HG03565 (cell line): ENCODE results near the gene AXIN2.

ENCODE experiments used
- ATAC-seq: cut with Tn5 transposase; IDR thresholded peaks from one replicate; pipeline ENCODE4 v1.9.1; 2021; ENCODE audit warnings: mild to moderate bottlenecking, moderate library complexity; ENCODE audit not compliant: unreplicated experiment

AXIN2 gene

GRCh38 chr17:65561452-65562205 lies at the start of gene AXIN2:
Gene AXIN2, minus strand, starts transcription at chr17:65561648. Its CDS starts 3,028 bp downstream, at chr17:65558620.
- peak; percentile 63 for ATAC-seq

DNA sequence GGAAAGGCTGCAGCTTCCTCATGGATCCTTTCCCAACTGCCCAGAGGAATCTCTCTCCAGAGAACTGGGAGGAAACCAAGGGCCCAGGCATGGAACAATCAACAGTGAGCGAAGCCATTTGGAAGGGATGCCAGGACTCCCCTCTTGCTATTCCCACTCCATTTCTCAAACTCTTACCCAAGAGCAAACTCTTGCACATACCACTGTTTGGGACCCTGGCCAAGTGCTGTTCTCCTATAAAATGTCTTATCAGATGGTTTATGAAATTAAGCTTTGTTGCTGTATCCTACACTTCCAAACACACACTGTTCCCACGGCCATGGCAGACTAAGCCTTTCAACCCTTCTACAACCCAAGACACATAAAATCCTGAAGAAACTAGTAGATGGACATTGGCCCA lies 48.3 kb upstream of the AXIN2 start:
- ATAC-seq: no peak

GRCh38 chr17:65609286-65609685 lies 47.8 kb upstream of the AXIN2 start:
- ATAC-seq: no peak

DNA sequence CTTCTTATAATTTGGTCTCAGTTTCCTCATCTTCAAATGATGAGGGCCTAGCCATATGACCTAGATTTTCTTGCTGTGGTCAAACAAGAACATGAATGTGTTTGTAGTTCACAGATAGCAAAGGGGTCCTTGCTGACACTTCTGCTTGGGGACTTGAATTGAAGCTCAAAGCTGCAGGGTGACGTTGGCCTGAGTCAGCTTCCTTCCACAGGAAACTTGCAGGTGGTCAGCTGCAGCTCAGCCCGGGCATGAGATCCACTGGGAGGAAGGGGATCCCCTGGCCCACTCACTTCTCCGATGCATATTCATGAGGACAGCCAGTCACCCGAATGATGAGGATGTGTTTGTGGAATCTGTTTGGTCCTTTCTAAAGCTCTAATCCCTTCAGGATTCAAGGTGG lies 42.6 kb upstream of the AXIN2 start:
- no peak for ATAC-seq

DNA sequence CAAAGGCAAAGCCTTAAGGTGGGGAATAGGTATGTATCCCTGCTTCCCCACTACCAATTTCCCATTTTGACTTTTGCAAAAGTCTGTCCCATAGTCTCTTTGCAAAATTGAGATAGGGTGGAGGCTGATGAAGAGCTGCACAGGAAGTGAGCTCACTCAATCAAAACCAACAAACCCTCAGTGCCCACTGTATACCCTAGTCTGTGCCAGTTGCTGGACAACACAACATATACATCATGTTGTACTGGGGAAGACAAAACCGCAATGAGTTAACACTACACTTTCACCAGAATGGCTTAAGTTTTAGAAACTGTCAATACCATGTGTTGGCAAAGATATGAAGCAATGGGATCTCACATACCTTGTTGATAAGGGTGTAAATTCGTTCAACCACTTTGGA lies 40.4 kb upstream of the AXIN2 start:
- ATAC-seq: no peak

DNA sequence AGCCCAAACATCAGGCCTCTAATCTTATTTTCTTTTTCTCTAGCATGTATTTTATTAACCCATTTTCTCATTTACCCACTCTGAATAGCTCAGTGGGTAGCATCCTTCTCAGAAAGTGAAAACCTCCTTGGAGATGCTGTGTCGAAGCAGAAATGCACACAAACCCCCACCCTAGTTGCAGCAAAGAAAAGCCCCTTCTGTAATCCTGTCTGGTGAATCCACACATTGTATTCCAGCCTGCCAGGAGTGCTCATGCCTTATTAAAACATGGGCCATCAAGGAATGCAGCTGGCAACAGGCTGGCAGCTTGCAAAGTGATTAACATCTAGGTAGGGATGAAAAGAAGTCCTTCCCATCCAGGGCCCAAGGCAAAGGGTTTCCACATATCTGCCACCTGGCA lies 39.7 kb upstream of the AXIN2 start:
- no peak for ATAC-seq

DNA sequence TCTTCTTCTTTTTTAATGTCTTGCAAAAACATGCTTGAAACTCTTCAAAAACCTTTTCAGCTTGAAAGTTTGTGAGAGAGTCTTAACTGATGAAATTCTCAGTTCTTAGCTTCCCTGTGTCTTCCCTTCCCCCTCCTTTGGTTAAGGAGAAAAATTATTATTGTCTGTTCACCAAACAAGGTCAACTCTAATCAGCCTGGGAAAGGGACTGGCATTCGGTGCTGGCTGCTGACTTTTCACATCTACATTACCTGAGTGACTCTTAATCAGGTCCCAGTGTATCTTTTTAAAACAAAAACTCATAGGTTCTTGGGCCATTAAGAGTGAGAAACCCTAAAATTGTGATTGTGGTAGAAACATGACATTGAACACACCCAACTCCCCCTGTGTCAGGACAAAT lies 39.1 kb upstream of the AXIN2 start:
- no peak for ATAC-seq

DNA sequence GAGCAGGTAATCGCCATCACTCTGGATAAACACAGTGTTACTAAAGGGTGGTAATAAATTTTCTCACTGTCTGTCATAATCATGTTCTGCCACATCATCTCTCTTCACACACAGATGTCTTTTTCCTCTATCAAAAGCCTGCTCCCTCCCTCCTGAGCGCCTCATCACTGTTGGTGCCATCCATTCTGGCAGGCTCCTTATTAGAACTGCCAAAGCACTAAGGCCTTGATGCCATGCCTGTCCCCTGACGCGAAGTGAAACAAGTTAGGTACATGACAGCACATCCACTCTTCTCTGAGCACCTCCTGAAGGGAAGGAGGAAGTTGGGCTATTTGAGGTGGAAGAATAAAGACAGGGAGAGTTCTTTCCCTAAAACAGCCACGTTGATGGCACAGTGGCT lies 38.2 kb upstream of the AXIN2 start:
- ATAC-seq: no peak

DNA sequence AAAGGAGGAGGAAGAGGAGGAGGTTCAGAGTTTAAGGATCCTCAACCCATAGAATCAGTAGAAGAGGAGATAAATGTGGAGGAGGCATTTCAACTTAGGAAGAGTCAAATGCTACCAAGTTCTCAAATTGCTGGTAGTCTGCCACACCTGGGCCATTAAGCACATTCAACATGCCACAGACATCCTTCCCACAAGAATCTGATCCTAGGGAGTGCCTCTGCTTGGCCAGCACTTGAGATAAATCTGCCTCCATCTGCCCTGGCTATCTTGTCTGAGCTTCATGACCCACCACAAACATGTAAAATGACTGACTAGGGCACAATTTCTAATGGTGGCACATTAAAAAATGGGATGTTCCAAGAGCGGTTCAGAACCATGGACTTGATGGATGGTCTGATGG lies 37.3 kb upstream of the AXIN2 start:
- no peak for ATAC-seq

DNA sequence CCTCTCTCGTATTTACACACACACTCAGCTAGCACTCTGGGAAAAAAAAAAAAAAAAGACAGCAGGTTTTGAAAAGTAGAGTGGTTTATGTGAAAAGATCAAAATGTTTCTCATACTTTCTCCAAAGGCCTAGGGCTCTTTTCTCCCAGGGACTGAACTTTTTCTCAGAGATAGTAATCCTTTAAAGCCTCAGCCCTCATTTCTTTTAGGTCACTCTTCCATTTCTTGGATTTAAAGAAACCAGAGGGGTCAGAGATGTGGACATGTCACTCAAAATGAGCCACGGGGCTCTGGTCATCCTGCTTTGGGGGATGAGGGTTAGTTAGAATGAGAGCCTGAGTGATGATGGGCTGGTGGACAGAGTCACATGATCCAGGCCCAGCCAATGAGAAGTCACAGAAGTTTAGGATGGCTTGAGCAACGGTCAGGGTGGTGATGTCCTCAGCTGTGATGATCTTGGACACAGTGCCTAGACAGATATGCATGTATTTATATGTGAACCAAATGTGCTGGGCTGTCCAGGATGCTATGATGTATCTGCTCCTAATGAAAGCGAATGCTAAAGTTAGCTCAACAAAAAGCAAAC lies 33.7 kb upstream of the AXIN2 start:
- ATAC-seq: no peak

DNA sequence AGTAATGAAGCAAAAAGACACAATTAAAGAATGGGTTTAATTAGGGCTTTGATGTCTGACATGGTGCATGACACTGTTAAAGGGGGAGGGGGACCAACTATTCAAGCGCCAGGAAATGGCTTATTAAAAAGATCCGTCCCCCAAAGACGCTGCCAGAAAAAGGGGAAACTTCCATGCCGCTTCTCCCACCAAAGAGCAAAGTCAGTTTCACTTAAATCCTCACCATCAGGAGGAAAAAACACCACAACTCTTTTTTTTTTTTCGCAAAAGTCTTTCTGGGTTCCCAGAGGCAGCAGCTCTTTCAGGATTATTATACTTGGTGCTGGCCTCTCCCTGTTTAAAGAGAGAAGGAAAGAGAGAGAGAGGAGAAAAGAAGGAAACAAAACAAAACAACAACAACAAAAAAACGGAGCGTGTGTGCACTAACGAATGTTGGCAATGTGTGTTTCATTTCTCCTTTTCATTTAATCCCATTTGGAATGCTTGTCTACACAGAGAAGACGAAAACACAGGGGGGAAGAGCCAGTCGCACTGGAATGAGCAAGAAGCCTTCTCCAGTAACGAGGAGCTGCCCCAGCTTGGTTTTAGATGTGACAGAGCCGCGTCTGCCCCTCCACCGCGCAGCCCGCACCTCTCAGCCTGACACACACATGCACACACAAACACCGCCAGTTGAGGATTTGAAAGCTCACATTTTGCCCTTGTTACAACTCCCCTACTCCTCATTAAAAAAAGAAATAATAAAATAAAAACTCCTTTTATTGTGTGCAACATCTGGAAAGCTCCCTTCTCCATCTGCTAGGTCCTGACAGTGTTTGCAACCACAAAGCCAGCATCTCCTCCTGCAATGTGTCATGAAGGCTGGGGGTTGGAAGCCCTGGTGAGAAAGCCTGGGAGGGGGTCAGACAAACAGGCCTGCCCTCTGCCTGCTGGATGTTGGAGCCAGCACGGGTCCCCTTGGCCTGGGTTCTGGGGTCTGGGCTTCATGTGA lies 32.7 kb upstream of the AXIN2 start:
- no peak for ATAC-seq

DNA sequence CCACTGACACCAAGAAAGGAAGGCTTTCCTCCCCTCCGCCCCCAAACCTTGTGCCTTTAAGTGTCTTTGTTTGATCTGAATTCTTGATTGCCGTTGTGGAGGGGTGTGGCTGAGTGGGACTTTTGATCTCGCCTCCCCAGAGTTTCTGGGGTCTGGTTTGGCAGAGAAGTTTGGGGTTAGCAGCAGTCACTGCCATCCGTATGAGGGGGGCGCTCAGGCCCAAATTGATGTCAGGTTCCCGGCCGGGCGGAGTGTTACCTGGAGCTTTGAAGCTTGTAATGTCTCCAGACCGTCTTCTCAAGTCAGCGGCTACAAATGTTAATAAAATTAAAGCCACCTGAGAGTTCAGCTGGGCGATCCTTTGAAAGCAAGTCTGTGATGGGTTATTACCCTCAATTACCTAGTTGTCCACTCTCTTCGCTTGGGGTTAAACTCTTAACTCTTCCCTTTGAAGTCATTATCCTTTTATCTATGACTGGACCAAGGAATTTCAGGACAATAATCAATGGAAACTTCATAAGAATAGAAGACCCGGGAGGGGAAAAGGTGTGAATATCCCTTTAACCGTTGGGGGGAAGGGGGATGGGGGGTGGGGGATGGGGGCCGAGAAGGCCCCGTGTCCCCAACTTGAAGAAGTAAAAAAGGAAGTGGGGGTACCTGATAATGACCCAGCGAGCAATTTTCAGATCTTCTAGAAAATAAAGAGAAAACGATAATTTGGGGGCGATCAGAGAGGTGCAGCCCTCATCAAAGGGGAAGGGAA lies 31.8 kb upstream of the AXIN2 start:
- no peak for ATAC-seq

- ATAC-seq: no peak
Measured at GRCh38 chr17:65592125-65592965, 30.9 kb upstream of the AXIN2 start.

DNA sequence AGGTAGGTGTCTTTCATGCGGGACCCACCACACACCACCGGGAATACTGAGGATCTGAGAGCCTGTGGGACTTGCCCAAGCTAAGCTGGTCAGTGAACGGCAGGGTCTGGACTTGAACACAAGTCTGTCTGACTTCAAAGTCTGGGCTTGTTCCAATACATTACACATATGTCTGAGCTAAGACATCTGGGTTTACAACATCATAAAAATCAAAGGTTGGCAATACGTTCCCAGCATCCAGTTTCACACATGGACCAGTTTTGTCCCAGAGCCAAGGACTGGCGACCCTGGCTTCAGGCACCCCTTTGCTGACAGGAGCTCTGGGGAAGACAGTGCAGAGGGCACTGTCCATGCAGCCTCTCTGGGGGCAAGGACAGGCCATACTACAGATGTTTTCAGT lies 27.9 kb upstream of the AXIN2 start:
- ATAC-seq: no peak

- ATAC-seq: no peak
Measured at GRCh38 chr17:65588181-65588808, 26.8 kb upstream of the AXIN2 start.

DNA sequence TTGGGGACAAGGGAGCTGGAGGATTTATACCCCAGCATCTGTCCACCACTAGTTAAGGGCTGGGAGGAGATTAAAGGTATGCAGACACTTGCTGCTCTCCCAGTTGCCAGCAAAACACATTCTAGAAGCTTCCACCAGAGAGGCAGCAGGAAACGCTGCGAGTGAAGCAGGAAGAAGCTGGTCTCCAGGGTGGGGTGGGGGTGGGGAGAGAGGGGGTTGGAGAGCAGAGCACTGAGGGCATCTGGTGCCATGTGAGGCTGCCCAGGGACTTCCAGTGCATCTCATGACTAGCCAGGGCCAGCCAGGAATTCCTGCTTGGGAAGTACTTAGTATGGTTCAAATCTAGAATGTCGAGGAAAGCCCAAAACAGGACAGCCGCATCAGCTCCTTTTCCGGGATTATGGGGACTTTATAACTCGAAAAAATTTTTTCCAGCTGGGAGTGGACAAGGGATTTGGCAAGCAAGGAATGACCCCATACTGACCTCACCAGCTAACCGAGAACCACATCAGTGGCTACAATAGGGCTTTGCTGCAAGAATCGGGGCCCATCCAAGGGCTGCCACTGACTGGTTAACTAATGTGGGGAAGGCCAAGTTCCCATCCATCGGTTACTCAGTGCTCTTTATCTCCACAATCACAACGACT lies 26.2 kb upstream of the AXIN2 start:
- no peak for ATAC-seq

DNA sequence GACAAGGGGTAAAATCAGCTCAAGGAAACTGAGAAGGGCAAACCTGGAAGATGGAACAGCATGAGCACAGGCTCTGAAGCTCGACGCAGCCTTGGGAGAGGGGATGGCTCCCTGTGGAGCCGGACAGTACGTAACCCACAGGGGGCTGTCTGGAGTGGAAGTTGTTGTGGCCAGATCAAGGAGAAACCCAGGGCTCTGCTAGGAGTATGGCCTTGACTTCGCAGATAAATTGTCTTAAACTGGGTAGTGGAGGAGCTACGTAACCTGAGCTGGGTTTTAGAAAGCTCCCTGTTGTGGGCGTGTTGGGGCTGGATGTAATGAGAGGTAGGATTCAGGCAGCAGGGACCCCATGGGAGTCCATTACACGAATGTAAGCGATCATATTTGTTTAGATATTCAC lies 25.5 kb upstream of the AXIN2 start:
- no peak for ATAC-seq

- ATAC-seq: no peak
Measured at GRCh38 chr17:65584604-65585521, 23.4 kb upstream of the AXIN2 start.
